HG02623 (cell line): Measurements from ENCODE around the gene MXI1.

Experiments used
- ATAC-seq: cut with Tn5 transposase; IDR thresholded peaks from one replicate; pipeline ENCODE4 v1.9.1; 2021; ENCODE audit warnings: moderate library complexity; ENCODE audit not compliant: unreplicated experiment

MXI1 gene

GRCh38 chr10:110215286-110216170 lies 8.1 kb downstream of the MXI1 start:
- ATAC-seq: no peak

GRCh38 chr10:110216240-110216639 lies 8.8 kb downstream of the MXI1 start:
- ATAC-seq: no peak

- no peak for ATAC-seq
Observed at GRCh38 chr10:110216942-110217661, 9.7 kb downstream of the MXI1 start.

GRCh38 chr10:110217662-110218008 lies 10.2 kb downstream of the MXI1 start:
- ATAC-seq: no peak

- ATAC-seq: no peak
Observed at GRCh38 chr10:110218632-110219031, 11.2 kb downstream of the MXI1 start.

- ATAC-seq: no peak
Observed at GRCh38 chr10:110219884-110220283, 12.5 kb downstream of the MXI1 start.

- no peak for ATAC-seq
Observed at GRCh38 chr10:110220398-110220797, 13.0 kb downstream of the MXI1 start.

- no peak for ATAC-seq
Observed at GRCh38 chr10:110221044-110221720, 13.8 kb downstream of the MXI1 start.

GRCh38 chr10:110221721-110222261 lies 14.4 kb downstream of the MXI1 start:
- peak; percentile 49 for ATAC-seq

- no peak for ATAC-seq
Observed at GRCh38 chr10:110222641-110223297, 15.4 kb downstream of the MXI1 start.

GRCh38 chr10:110223298-110223925 lies 16.0 kb downstream of the MXI1 start:
- ATAC-seq: no peak

- ATAC-seq: no peak
Observed at GRCh38 chr10:110224992-110225391, 17.6 kb downstream of the MXI1 start.

- ATAC-seq: peak; percentile 1
Observed at GRCh38 chr10:110225441-110225755, 18.0 kb downstream of the MXI1 start.

- peak; percentile 67 for ATAC-seq
Observed at GRCh38 chr10:110225756-110226542, 18.5 kb downstream of the MXI1 start.

GRCh38 chr10:110226543-110226925 lies 19.1 kb downstream of the MXI1 start:
- ATAC-seq: no peak

GRCh38 chr10:110226926-110227641 lies 19.7 kb downstream of the MXI1 start:
- ATAC-seq: no peak

GRCh38 chr10:110228066-110228465 lies 20.7 kb downstream of the MXI1 start:
- no peak for ATAC-seq

GRCh38 chr10:110229155-110229554 lies 21.8 kb downstream of the MXI1 start:
- no peak for ATAC-seq

GRCh38 chr10:110233846-110234245 lies 26.4 kb downstream of the MXI1 start:
- ATAC-seq: no peak
